Hepatocyte (in vitro differentiated cells): Measurements from ENCODE around the gene XRCC2. TPM values are rescaled to one million over a fixed set of nuclear protein-coding genes. Genes with fewer than 3 reads are reported as not detected.

ENCODE experiments used
- DNase-seq: peaks from one replicate; pipeline ENCODE4 v3.0.0-alpha.2; 2016; ENCODE audit warnings: low spot score
- H2AFZ ChIP-seq: fragments of 200-600 bp; sonication (generic); 2 replicates; pipeline ENCODE4 v1.6.0; 2016; ENCODE audit warnings: antibody characterized with exemption, mild to moderate bottlenecking
- H3K27ac ChIP-seq: fragments of 200-600 bp; sonication (generic); 2 replicates; pipeline ENCODE4 v1.5.1; 2016; ENCODE audit warnings: mild to moderate bottlenecking
- H3K27me3 ChIP-seq: fragments of 200-600 bp; sonication (generic); 2 replicates; pipeline ENCODE4 v1.6.1; 2016
- H3K36me3 ChIP-seq: fragments of 200-600 bp; sonication (generic); replicated peaks from 2 replicates; pipeline ENCODE4 v1.5.1; 2016; ENCODE audit warnings: low read depth; ENCODE audit not compliant: insufficient read depth
- H3K4me1 ChIP-seq: fragments of 200-600 bp; sonication (generic); 2 replicates; pipeline ENCODE4 v1.5.1; 2016; ENCODE audit warnings: mild to moderate bottlenecking, moderate library complexity; ENCODE audit not compliant: insufficient read depth
- H3K4me2 ChIP-seq: fragments of 200-600 bp; sonication (generic); 2 replicates; pipeline ENCODE4 v1.6.0; 2016
- H3K4me3 ChIP-seq: fragments of 200-600 bp; sonication (generic); 2 replicates; pipeline ENCODE4 v1.5.1; 2016; ENCODE audit warnings: mild to moderate bottlenecking
- H3K79me2 ChIP-seq: fragments of 200-600 bp; sonication (generic); 2 replicates; pipeline ENCODE4 v1.6.0; 2017; ENCODE audit warnings: mild to moderate bottlenecking
- H3K9me2 ChIP-seq: fragments of 200-600 bp; sonication (generic); replicated peaks from 2 replicates; pipeline ENCODE4 v1.6.0; 2017; ENCODE audit warnings: mild to moderate bottlenecking; ENCODE audit not compliant: insufficient read depth
- H3K9me3 ChIP-seq: fragments of 200-600 bp; sonication (generic); 2 replicates; pipeline ENCODE4 v1.5.1; 2016; ENCODE audit warnings: low read depth, mild to moderate bottlenecking
- H4K20me1 ChIP-seq: fragments of 200-600 bp; sonication (generic); 2 replicates; pipeline ENCODE4 v1.6.0; 2016; ENCODE audit warnings: mild to moderate bottlenecking; ENCODE audit not compliant: insufficient read depth, poor library complexity, severe bottlenecking
- EZH2 ChIP-seq: fragments of 200-600 bp; sonication (generic); IDR thresholded peaks from 2 replicates; pipeline ENCODE4 v1.6.1; 2016; ENCODE audit warnings: antibody characterized with exemption, mild to moderate bottlenecking, borderline replicate concordance
- EZH2phosphoT487 ChIP-seq: fragments of 200-600 bp; sonication (generic); IDR thresholded peaks from one replicate; pipeline ENCODE4 v1.6.1; 2018; ENCODE audit warnings: antibody characterized with exemption, mild to moderate bottlenecking, low read depth, moderate library complexity; ENCODE audit not compliant: unreplicated experiment, severe bottlenecking
- WGBS: methylation state at CpG from one replicate; pipeline ENCODE4 v1.1.6; 2016; ENCODE audit warnings: low lambda C conversion rate; ENCODE audit errors: missing lambda C conversion rate; 5-methylcytosine and 5-hydroxymethylcytosine counted together
- polyA plus RNA-seq: library from polyadenylated mRNA; unstranded; fragments of >200 nt; fragmentation: Nextera tagmentation; extraction: Ambion mirVana; gene quantifications from 2 replicates; pipeline ENCODE4 v1.2.1, GENCODE V29; 2016
- total RNA-seq: library from RNA; depleted of rRNA; stranded (reverse); fragments of >200 nt; gene quantifications from 2 replicates; pipeline ENCODE4 v1.2.3, GENCODE V29; 2014
- TF ChIP-seq, protein P1 (sequence below): fragments of 200-600 bp; sonication (generic); IDR thresholded peaks from 2 replicates; pipeline ENCODE4 v1.5.1; 2016; ENCODE audit warnings: antibody characterized with exemption, mild to moderate bottlenecking; ENCODE audit not compliant: poor library complexity

Gene XRCC2
- total and polyA plus RNA-seq, 2 experiments from 2014 or later = 1.1 to 2.3 TPM

DNA sequence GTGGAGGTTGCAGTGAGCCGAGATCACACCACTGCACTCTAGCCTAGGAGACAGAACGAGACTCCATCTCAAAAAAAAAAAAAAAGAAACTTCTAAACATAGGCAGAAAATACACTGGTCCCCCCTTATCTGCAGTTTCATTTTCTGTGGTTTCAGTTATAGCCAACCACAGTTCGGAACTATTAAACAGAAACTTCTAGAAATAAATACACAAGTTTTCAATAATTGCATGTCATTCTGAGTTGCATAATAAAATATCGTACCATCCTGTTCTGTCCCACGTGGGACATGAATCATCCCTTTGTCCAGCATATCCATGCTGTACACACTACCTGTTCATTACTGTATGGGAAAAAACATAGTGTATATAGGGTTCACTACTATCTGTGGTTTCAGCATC lies 8.0 kb downstream of the XRCC2 start:
- 96% methylated on average over 5 of the region's 5 CpGs for WGBS
- Histone ChIP-seq H3K79me2 (peaks cover 19% of the 10 kb centered on the region), H3K27me3 (no peaks in the 10 kb centered on the region), H3K4me3 (no peak overlapping the region), H4K20me1 (no peaks in the 10 kb centered on the region), H3K9me3 (no peaks in the 10 kb centered on the region), H3K4me2 (no peak overlapping the region), H3K27ac (no peak overlapping the region), H3K9me2 (no peaks in the 10 kb centered on the region), H3K36me3 (no peaks in the 10 kb centered on the region), H2AFZ (no peak overlapping the region), H3K4me1 (peaks cover 11% of the 10 kb centered on the region)
- no peak for DNase-seq
- no peak for TF ChIP-seq EZH2
- TF ChIP-seq, protein P1, sequence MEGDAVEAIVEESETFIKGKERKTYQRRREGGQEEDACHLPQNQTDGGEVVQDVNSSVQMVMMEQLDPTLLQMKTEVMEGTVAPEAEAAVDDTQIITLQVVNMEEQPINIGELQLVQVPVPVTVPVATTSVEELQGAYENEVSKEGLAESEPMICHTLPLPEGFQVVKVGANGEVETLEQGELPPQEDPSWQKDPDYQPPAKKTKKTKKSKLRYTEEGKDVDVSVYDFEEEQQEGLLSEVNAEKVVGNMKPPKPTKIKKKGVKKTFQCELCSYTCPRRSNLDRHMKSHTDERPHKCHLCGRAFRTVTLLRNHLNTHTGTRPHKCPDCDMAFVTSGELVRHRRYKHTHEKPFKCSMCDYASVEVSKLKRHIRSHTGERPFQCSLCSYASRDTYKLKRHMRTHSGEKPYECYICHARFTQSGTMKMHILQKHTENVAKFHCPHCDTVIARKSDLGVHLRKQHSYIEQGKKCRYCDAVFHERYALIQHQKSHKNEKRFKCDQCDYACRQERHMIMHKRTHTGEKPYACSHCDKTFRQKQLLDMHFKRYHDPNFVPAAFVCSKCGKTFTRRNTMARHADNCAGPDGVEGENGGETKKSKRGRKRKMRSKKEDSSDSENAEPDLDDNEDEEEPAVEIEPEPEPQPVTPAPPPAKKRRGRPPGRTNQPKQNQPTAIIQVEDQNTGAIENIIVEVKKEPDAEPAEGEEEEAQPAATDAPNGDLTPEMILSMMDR = no peak
- TF ChIP-seq EZH2phosphoT487 = no peak

DNA sequence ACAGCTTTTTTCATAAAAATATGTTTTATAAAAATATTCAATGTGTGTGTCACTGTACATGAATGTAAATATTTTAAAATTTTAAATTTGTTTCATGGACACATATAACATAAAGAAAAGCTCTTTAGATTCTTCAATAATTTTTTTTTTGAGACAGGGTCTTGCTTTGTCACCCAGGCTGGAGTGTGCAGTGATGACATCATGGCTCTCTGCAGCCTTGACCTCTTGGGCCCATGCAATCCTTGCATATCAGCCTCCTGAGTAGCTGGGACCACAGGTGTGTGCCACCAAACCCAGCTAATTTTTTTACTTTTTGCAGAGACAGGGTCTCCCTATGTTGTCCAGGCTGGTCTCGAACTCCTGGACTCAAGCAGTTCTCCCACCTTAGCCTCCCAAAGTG lies 9.9 kb downstream of the XRCC2 start:
- no peaks in the 10 kb centered on the region for H3K9me2 ChIP-seq
- no peak overlapping the region for H3K27ac ChIP-seq
- H3K27me3 ChIP-seq = no peaks in the 10 kb centered on the region
- H3K36me3 ChIP-seq = no peaks in the 10 kb centered on the region
- no peak overlapping the region for H3K4me2 ChIP-seq
- TF ChIP-seq, protein P1 = no peak
- TF ChIP-seq EZH2 (no peak), EZH2phosphoT487 (no peak)
- H3K4me1 ChIP-seq = peaks cover 11% of the 10 kb centered on the region
- WGBS = 100% methylated on average over 1 of the region's 1 CpG
- H3K9me3 ChIP-seq = no peaks in the 10 kb centered on the region
- H2AFZ ChIP-seq = no peak overlapping the region
- H3K4me3 ChIP-seq = no peak overlapping the region
- peaks cover under 1% of the 10 kb centered on the region for H3K79me2 ChIP-seq
- no peak for DNase-seq
- no peaks in the 10 kb centered on the region for H4K20me1 ChIP-seq

DNA sequence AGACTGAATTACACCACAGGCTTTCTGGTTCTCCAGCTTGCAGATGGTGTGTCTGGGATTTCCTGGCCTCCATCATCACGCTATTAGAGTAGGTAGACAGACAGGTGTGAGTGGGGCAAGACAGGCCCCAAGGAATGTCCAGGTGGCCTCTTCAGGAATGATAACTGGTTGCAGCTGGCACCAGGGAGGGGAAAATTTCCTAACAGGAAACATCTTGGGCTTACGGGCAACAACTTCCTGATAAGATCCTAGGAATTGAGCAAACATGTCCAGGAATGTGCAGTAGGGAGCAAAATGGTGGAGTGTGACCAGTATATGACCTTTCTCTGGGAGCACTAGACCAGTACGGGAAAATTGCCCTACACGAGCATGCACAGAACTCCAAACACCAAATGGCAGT lies 11.3 kb downstream of the XRCC2 start:
- H2AFZ ChIP-seq = no peak overlapping the region
- peak; percentile 56 for DNase-seq
- no peak overlapping the region for H3K4me3 ChIP-seq
- no peaks in the 10 kb centered on the region for H3K9me2 ChIP-seq
- peak overlapping the region; percentile 12 for H3K4me2 ChIP-seq
- peak overlapping the region; percentile 82 for H3K27ac ChIP-seq
- TF ChIP-seq EZH2phosphoT487 (no peak), EZH2 (no peak)
- TF ChIP-seq, protein P1 = no peak
- H3K9me3 ChIP-seq = no peaks in the 10 kb centered on the region
- H3K27me3 ChIP-seq = no peaks in the 10 kb centered on the region
- no peaks in the 10 kb centered on the region for H3K36me3 ChIP-seq
- WGBS = 36% methylated on average over 4 of the region's 4 CpGs
- H3K79me2 ChIP-seq = no peaks in the 10 kb centered on the region
- peaks cover 11% of the 10 kb centered on the region for H3K4me1 ChIP-seq
- no peaks in the 10 kb centered on the region for H4K20me1 ChIP-seq

DNA sequence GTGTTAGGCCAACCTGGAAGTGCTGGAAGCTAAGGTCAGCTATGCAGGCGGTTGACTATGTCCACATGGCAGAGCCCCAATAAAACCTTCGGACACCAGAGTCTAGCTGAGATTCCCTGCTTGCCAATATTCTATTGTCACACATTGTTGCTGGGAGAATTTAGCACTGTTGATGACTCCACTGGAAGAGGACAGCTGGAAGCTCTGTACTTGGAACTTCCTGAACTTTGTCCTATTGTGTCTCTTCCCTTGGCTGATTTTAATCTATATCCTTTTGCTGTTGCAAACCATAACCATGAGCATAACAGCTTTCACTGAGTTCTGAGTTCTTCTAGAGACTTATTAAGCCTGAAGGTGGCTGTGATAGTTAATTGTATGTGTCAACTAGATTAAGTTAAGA lies 12.0 kb downstream of the XRCC2 start:
- H3K9me2 ChIP-seq = no peaks in the 10 kb centered on the region
- TF ChIP-seq, protein P1 = no peak
- no peak for TF ChIP-seq EZH2phosphoT487
- TF ChIP-seq EZH2 = no peak
- DNase-seq = peak; percentile 13
- peaks cover 11% of the 10 kb centered on the region for H3K4me1 ChIP-seq
- H3K4me3 ChIP-seq = no peak overlapping the region
- no peaks in the 10 kb centered on the region for H3K79me2 ChIP-seq
- H4K20me1 ChIP-seq = no peaks in the 10 kb centered on the region
- H2AFZ ChIP-seq = no peak overlapping the region
- H3K27me3 ChIP-seq = no peaks in the 10 kb centered on the region
- no peaks in the 10 kb centered on the region for H3K36me3 ChIP-seq
- WGBS = 79% methylated on average over 2 of the region's 2 CpGs
- H3K27ac ChIP-seq = peak overlapping the region; percentile 82
- H3K4me2 ChIP-seq = peak overlapping the region; percentile 12
- H3K9me3 ChIP-seq = no peaks in the 10 kb centered on the region
